ENCODE data around the gene MAST2. TPM values are rescaled to one million over a fixed set of nuclear protein-coding genes. Genes with fewer than 3 reads are reported as not detected.

The MAST2 gene
- total and polyA plus RNA-seq, 2 of the 13 experiments (the other 11 are each of a cell fraction or from before 2014, with no cell fraction given), result 15.3 to 23.0 TPM

GRCh38 chr1:45957684-45958083 is 154.3 kb downstream of the MAST2 start:
- no peak overlapping the region for H3K9ac ChIP-seq (ENCODE audit: insufficient read depth, low read depth, low read length)
- BruUV-seq (replicated peaks), result no TSS peak
- POLR2A ChIA-PET, result no interaction called here
- H3K4me2 ChIP-seq (ENCODE audit: low read depth, low read length), result no peak overlapping the region
- intact Hi-C loops (cut with micrococcal nuclease; ENCODE audit: unreplicated experiment) (no loop called here), in situ Hi-C loops (cut with HindIII; ENCODE audit: extremely low pct_ligation_motif_present, low pct_unique_long_range_greater_than_20kb) (no loop called here)
- H3K36me3 ChIP-seq (replicated peaks in 1 of 2; ENCODE audit: control insufficient read depth in 1 of 2, insufficient read depth in 2 of 2, low read length in 2 of 2), result peaks cover 5 to 18% of the 10 kb centered on the region in 2 experiments; a peak in 3 of 5 replicates
- FAIRE-seq (no peak), ATAC-seq (no peak), DNase-seq (ENCODE audit: low spot score) (no peak)
- no peak overlapping the region for H3K27ac ChIP-seq (ENCODE audit: extremely low read length, insufficient read depth, low read length)
- peaks cover 12% of the 10 kb centered on the region for H3K4me1 ChIP-seq (ENCODE audit: insufficient read depth, low read length)
- no peak overlapping the region for H2AFZ ChIP-seq (ENCODE audit: low read length)
- no peak overlapping the region for H3K4me3 ChIP-seq (replicated peaks in 1 of 3; ENCODE audit: insufficient read depth in 1 of 3, low read depth in 2 of 3, low read length in 3 of 3)
- no peaks in the 10 kb centered on the region for H4K20me1 ChIP-seq (ENCODE audit: insufficient read depth, low read length)
- 77% methylated on average over 2 of the region's 2 CpGs for WGBS (ENCODE audit: low lambda C conversion rate)
- CTCF ChIA-PET (ENCODE audit: low intra/inter-chr PET ratio, low total read pairs), result no interaction called here
- no peaks in the 10 kb centered on the region for H3K79me2 ChIP-seq (ENCODE audit: insufficient read depth, low read length)
- H3K9me3 ChIP-seq (ENCODE audit: low read length), result no peaks in the 10 kb centered on the region
- no peaks in the 10 kb centered on the region for H3K27me3 ChIP-seq (ENCODE audit: control insufficient read depth in 1 of 2, insufficient read depth in 2 of 2, low read length in 2 of 2)
- TF ChIP-seq DMAP1 (CRISPR knock-in tag; IDR thresholded peaks at IDR 0.05) (no peak), CCAR2 (optimal IDR thresholded peaks at IDR 0.05; ENCODE audit: low read depth, low read length) (no peak), SP5 (CRISPR knock-in tag; IDR thresholded peaks at IDR 0.05; ENCODE audit: borderline replicate concordance, low read depth) (no peak), MTF1 (CRISPR knock-in tag; IDR thresholded peaks at IDR 0.05) (no peak), EP300 (IDR thresholded peaks at IDR 0.05; ENCODE audit: low read depth in 2 of 2, low read length in 2 of 2) (no peak), EP300 (CRISPR knock-in tag; IDR thresholded peaks at IDR 0.05; ENCODE audit: borderline replicate concordance) (no peak), ZNF572 (CRISPR knock-in tag; IDR thresholded peaks at IDR 0.05) (no peak), ZNF580 (CRISPR knock-in tag; IDR thresholded peaks at IDR 0.05; ENCODE audit: borderline replicate concordance, low read depth) (no peak), ZNF563 (CRISPR knock-in tag; IDR thresholded peaks at IDR 0.05) (no peak), YEATS2 (CRISPR knock-in tag; IDR thresholded peaks at IDR 0.05; ENCODE audit: borderline replicate concordance) (no peak), ZNF562 (CRISPR knock-in tag; IDR thresholded peaks at IDR 0.05; ENCODE audit: borderline replicate concordance) (no peak)

- CTCF ChIA-PET (ENCODE audit: low intra/inter-chr PET ratio, low total read pairs), result no interaction called here
These were observed 154.9 kb downstream of the MAST2 start for GRCh38 chr1:45958317-45958716.

More at GRCh38 chr1:45958317-45958716, 154.9 kb downstream of the MAST2 start:
- Histone ChIP-seq H2AFZ (ENCODE audit: low read length) (no peak overlapping the region), H3K4me2 (ENCODE audit: low read depth, low read length) (no peak overlapping the region), H4K20me1 (ENCODE audit: insufficient read depth, low read length) (no peaks in the 10 kb centered on the region), H3K27ac (ENCODE audit: extremely low read length, insufficient read depth, low read length) (no peak overlapping the region), H3K9ac (ENCODE audit: insufficient read depth, low read depth, low read length) (no peak overlapping the region), H3K79me2 (ENCODE audit: insufficient read depth, low read length) (no peaks in the 10 kb centered on the region), H3K36me3 (replicated peaks in 1 of 2; ENCODE audit: control insufficient read depth in 1 of 2, insufficient read depth in 2 of 2, low read length in 2 of 2) (peaks cover 5 to 18% of the 10 kb centered on the region in 2 experiments; a peak in 3 of 5 replicates), H3K27me3 (ENCODE audit: control insufficient read depth in 1 of 2, insufficient read depth in 2 of 2, low read length in 2 of 2) (no peaks in the 10 kb centered on the region), H3K9me3 (ENCODE audit: low read length) (no peaks in the 10 kb centered on the region), H3K4me3 (replicated peaks in 1 of 3; ENCODE audit: insufficient read depth in 1 of 3, low read depth in 2 of 3, low read length in 3 of 3) (no peak overlapping the region), H3K4me1 (ENCODE audit: insufficient read depth, low read length) (peaks cover 12% of the 10 kb centered on the region)
- intact Hi-C loops (cut with micrococcal nuclease; ENCODE audit: unreplicated experiment), result no loop called here
- TF ChIP-seq MEF2D (CRISPR knock-in tag; IDR thresholded peaks at IDR 0.05) (no peak), PCBP2 (optimal IDR thresholded peaks at IDR 0.05; ENCODE audit: low read depth, low read length, poor library complexity, severe bottlenecking) (peak; percentile 41)
- in situ Hi-C loops (cut with HindIII; ENCODE audit: extremely low pct_ligation_motif_present, low pct_unique_long_range_greater_than_20kb), result no loop called here
- DNase-seq (ENCODE audit: low spot score) (no peak), ATAC-seq (no peak), FAIRE-seq (no peak)
- POLR2A ChIA-PET, result no interaction called here
- no TSS peak for BruUV-seq (replicated peaks)

Data from HepG2 (cell line).